ENCODE results near the gene PNPLA5.
"Not testable (repeated sequence)": the region's sequence is repeated elsewhere in the genome, so short reads cannot be mapped to it uniquely, and the experiment has no call there.

PNPLA5 gene, protein sequence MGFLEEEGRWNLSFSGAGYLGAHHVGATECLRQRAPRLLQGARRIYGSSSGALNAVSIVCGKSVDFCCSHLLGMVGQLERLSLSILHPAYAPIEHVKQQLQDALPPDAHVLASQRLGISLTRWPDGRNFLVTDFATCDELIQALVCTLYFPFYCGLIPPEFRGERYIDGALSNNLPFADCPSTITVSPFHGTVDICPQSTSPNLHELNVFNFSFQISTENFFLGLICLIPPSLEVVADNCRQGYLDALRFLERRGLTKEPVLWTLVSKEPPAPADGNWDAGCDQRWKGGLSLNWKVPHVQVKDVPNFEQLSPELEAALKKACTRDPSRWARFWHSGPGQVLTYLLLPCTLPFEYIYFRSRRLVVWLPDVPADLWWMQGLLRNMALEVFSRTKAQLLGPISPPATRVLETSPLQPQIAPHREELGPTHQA

DNA sequence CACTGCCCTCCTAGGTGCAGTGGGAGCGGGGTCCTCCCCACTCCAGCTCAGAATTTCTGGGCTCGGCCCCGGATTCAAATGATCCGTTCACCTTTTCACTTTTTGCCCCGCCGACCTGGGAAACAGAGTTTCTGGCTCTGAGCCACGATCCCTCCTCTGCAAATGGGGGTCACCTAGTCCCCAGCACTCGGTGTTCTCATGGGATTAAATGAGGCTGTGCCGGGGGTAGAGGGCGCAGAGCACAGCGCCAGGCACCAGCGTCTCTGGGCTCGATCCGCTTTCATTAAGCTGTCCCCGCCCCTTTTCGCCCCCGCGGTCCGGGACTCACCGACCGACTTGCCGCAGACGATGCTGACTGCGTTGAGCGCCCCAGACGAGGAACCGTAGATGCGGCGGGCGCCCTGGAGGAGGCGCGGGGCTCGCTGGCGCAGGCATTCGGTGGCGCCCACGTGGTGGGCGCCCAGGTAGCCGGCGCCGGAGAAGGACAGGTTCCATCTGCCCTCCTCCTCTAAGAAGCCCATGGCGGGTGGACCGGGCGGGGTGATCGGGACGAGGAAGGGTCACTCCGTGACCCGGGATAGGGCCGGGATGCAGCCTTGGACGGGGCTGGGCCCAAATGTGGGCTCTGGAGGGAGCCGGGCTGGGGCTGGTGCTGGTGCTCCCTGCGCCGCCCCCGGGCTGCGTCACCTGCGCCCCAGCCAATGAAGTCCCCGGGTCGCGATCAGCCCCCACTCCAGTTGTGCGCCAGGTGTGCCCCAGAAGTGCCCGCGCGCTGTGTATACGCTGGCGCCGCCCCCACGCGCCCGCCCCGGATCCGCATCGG, at the start of gene PNPLA5:
Gene PNPLA5 (minus strand): TSS at position 654 of the 823 bp plus-strand sequence. CDS start 133 bp downstream, at position 521.
- DNase-seq (ENCODE audit: low read depth in 1 of 2, low spot score in 1 of 2) = no peak

DNA sequence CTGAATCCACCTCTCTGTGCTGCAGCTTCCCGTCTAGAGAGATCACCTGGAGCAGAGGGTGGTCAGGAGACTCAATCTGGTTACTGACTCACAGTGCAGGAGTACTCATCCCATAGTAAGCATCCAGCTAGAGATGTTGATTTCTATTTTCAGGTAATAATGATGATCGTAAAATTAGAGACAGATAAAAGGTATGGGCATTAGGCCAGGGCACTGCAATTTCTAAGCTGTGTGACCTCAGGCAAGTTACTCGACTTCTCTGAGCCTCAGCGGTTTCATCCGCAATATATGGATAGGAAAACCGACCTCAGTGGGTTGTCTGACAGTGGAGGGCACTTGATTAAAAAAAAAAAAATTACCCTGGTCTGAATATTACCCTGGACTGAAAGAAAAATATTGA, 49.6 kb upstream of the PNPLA5 start:
- DNase-seq (ENCODE audit: low read depth in 1 of 2, low spot score in 1 of 2) = no peak

DNA sequence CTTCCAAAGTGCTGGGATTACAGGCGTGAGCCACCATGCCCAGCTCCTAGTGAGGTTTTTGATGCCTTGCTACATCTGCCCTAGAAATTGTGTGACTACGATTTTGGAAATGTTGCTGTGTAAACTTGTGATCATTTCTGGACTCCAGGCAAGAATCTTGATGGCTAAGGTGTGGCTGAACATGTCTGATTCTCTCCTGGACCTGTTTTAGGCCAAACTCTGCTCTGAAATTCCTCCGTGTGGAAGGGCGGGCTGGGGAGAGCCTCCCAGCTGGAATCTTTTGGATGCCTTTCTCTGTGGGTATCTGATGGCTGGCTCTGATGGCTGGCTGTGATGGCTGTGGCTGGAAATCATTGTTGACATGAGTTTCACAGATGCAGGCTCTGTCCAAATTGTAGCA, 40.0 kb upstream of the PNPLA5 start:
- DNase-seq (ENCODE audit: low read depth in 1 of 2, low spot score in 1 of 2) = no peak

DNA sequence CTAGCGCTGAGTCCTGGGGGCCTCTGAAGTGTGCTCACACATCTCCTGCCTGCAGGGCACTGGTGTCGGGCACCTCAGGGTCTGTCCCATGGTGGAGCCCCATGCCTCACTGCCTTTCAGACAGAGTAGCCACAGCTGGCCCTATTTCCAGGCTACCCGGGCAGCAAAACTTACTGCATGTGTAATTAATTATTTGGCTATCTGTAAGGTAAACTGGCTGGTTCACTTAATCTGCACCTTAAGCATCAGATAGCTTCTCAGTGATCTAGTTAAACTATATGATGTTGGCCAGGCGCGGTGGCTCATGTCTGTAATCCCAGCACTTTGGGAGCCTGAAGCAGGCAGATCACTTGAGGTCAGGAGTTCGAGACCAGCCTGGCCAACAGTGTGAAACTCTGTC, 37.1 kb upstream of the PNPLA5 start:
- DNase-seq (ENCODE audit: low read depth in 1 of 2, low spot score in 1 of 2) = no peak

DNA sequence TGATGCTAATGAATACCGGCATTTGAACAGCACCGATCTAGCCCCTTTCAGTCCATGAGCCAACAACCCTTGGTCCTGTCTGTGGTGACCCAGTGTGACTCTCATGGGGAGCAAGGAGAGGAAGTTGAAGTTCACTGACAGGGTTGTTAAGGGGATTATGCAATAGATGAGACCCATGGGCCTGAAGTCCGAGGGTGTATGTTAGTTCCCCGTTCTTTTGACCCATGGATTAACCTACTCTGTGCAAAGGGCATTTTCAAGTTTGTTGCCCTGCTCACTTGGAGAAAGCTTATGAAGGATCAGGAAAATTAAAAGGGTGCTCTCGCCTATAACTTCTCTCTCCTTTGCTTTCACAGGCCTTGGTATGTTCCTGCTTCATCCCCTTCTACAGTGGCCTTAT, 36.7 kb upstream of the PNPLA5 start:
- no peak for DNase-seq (ENCODE audit: low read depth in 1 of 2, low spot score in 1 of 2)

DNA sequence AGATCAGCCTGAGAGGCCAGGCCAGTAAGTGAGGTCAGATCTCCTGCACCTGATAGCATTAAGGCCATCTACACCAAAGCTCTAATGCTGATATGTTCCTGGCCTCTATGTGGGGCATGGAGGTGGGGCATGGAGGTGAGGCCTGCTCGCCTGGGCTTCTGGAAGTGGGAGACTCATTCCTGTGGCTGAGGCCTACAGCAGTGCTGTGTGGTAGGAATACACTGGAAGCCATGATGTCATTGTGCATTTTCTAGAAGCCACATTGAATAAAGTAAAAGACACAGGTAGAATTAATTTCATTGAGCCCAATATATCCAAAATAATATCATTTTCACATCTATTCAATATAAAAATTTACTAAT, 34.5 kb upstream of the PNPLA5 start:
- no peak for DNase-seq (ENCODE audit: low read depth in 1 of 2, low spot score in 1 of 2)

DNA sequence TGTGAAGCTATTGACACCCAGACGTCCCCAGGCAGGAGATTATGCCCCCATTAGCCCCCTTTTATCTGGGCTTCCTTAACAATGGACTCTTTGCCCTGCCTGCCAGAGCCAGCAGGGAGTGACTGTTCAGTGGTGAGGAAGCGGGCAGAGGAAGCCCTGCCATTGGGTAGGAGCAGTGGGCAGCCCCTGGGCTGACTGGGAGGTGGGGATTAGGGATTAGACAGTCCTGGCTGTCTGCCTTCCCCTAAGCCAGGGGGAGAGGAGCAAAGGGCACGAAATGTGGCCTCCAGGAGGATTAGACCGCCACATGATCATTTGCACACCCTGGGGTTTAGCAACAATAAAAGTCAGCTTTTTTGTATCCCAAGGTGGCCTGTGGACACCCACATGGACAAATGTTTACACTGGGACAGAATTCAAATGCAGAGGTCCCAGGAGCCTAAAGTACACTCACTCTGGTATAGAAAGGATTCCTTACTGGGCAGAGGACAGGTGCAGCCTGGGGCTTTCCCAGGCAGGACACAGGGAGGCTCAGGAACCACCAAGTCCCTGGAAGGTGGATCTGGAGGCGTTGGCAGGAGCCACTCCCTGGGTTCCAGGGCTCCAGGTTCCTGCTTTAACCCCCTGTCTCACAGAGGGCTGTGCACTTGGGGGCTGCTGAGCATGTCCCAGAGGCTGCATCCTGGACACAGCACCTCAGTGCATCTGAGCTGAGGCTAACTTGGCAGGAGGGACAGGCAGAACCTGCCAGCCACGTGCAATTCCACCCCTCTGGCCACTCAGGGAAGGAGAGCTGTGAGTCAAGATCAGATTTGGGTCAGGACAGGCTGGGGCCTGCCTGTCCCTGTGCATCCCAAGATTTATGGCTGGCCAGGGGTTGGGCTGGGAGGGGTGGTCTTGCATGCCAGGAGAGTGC, 33.9 kb upstream of the PNPLA5 start:
- DNase-seq (ENCODE audit: low read depth in 1 of 2, low spot score in 1 of 2) = no peak

DNA sequence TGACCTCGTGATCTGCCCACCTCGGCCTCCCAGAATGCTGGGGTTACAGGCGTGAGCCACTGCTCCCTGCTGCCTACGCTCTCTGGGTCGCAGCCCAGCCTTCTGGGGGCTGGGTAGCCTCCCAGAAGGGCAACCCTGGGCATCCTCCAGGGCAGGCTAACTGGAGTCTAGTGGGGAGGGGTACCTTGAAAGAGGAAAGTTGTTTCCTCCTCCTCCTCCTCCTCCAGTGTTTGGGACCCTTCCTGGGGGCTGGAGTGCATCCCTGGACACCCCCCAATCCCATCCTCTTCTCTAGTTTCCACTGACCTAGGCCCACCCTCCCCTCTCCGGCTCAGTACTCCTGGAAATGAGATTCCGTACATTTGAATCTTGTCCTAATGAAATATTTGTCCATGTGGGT, 33.1 kb upstream of the PNPLA5 start:
- no peak for DNase-seq (ENCODE audit: low read depth in 1 of 2, low spot score in 1 of 2)

DNA sequence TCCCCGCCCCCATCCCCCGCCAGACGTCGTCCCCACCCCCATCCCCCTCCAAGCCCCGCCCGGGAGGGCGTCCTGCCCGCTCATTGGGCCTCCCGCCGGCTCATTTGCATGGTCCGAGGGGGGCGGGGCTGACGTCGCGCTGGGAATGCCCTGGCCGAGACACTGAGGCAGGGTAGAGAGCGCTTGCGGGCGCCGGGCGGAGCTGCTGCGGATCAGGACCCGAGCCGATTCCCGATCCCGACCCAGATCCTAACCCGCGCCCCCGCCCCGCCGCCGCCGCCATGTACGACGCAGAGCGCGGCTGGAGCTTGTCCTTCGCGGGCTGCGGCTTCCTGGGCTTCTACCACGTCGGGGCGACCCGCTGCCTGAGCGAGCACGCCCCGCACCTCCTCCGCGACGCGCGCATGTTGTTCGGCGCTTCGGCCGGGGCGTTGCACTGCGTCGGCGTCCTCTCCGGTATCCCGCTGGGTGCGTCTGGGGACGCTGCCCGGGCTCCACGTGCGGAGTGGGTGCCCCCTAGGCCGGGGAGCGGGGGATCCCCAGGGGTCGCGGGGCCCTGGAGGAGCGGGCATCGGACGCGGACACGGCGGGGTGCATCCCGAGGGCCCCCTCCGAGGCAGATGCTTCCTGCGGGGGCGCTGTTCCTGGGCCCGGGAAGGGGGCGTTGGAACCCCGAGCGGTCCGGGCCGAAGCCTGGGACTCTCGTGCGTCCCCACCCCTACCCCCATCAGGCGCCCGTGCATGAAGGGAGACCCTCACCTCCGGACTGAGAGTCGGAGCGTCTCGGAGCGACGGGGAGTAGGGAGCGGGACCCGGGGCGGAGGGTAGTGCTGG, 32.0 kb upstream of the PNPLA5 start, which contains the start of gene PNPLA3:
Gene PNPLA3 (plus strand): TSS at position 175 of the 834 bp plus-strand sequence. CDS start 107 bp downstream, at position 282.
- DNase-seq (ENCODE audit: low read depth in 1 of 2, low spot score in 1 of 2) = peak; percentile 43 to 64

DNA sequence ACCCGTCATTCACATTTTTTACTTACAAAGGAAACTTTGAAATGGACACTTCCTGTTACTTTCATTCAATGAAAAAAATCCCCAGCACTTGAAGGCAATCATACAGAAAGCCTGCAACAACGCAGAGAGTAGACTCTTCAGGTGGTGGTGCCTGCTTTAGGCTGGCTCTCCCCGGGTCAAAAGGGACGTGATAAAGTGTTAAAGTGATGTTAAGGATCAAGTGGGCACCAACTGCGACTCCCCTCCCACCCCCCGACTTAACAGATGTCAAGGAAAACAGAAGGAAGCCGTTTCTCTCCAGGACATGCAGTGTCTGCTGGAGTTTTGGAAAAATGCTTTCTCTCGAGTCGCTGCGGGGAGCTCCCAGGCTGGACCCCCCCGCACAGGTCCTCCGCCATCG, 31.4 kb upstream of the PNPLA5 start:
- no peak for DNase-seq (ENCODE audit: low read depth in 1 of 2, low spot score in 1 of 2)

DNA sequence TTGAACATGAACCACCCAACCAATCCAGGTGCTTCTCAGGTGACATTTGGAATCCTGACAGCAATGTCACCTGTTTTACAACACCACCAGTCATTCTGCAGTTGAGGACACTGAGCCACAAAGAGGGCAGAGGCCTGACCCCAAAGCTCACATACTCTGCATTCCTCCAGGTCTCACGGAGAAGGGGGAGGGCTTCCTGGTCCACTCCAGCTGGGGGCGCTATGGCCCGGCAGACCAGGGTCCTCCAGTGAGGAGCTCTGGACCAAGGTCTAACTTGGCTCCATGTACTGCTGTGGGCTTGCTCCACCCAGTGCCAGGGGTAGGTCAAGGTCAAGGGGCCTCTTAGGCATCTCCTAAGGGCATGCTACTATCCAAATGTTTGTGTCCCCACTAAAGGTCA, 30.3 kb upstream of the PNPLA5 start:
- DNase-seq (ENCODE audit: low read depth in 1 of 2, low spot score in 1 of 2) = no peak

DNA sequence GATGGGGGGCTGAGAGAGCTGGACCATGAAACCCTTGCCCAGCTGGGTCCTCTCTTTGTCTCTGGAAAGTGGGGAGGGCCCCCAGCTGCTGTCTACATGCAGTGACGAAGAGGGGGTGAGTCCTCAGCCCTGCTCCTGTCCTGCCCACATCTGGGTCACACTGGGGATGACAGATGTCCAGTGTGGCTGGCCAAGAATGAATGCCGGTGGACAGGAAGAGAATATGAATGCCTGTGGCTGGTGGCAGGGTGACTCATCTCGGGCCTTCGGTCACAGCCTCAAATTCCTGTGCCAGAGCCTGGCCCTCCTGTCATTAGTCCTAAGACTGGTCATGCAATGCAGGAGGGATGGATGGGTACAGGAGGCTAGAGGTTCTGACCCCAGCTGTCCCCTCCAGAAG, 29.6 kb upstream of the PNPLA5 start:
- no peak for DNase-seq (ENCODE audit: low read depth in 1 of 2, low spot score in 1 of 2)

DNA sequence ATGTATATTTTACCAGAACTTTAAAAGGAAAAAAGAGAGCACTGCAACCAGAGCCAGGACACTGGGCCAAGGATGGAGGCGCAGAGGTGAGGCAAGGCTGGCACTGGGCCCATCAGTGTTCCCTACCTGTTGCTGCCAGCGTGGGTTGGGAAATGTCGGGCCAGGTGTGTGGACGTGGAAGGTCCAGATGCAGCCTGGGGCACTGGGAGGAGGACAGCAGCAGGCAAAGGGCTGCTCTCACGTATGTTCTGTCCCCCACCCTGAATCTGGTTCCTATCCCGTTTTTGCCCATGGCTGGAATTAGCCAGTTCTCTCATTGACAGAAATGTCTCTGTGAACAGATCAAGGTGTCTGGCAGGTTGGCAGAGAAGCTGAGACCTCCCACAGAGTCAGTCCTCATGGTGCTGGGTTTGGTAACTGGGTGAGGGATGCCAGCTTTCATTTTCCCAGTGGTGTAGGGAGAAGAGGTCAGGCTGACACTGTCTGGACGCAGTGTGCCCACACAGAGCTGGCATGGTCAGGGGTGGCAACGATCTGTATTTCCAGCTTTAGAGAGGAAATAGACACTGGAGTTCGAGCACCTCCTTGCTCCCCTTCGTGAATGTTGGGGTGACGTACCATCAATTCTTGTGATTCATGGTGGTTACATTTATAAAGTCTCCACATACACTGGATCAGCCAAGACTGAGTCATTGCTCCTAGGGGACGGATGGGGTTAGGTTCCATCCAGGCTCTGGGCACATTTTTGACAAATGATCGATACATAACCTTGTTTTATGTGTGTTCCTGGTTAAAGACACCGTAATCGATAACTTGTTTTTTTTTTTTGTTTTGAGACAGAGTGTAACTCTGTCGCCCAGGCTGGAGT, 27.5 kb upstream of the PNPLA5 start:
- no peak for DNase-seq (ENCODE audit: low read depth in 1 of 2, low spot score in 1 of 2)

DNA sequence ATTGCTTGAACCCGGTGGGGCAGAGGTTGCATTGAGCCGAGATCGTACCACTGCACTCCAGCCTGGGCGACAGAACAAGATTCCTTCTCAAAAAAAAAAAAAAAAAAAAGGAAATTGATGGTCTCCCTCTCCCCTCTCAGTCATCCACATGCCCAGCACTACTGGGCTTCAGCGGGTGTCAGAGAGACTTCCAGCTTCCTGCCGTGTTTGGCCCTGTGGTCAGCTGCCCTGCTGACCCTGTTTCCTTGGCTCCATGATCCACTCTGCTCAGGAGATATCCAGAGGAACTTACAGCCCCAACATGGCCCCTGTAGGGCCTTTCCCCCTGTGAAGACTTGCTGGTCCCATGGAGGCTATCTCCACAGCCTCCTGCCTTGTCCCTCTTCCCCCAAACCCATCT, 25.7 kb upstream of the PNPLA5 start:
- DNase-seq (ENCODE audit: low read depth in 1 of 2, low spot score in 1 of 2) = no peak

DNA sequence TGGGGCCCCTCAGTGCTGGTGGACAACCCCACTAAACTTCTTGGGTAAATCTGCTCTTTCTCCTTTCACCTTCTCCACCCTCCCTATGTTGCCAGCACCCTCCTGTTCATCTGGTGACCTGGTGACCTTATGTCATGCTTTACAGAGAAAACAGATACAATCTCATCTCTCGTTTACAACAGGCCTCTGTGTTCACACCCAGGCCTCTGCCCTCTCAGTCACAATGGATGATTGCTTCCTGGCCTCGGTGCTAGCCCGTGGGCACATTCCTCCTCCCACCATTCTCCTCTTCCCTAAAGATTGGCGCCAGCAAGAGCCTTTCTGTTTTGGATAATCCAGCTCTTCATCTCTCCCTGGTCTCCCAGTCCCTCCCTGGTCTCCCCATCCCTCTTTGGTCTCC, 19.5 kb upstream of the PNPLA5 start:
- no peak for DNase-seq (ENCODE audit: low read depth in 1 of 2, low spot score in 1 of 2)

DNA sequence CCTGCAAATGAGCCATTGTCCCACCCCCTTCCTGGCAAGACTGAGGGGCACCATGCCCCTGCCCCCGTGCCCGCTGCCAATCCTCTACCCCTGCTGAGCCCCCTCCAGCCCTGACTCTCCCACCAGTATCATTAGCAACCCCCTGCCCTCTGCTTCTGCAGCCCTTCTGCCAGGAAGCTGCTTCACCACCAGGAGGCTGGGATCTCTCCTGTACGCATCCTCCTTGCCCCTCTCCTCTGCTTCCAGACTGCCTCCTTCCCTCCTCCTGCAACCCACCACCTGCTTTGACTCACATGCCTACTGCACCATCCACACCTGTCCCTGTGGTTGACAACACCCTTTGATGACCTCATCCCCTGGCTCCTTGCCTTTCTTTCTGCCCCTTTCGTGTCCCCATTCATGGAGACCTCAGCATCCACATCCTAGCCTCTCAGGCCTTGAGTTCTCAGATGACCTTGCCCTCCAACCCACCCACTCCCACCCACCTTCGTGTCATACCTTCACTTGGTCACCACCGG, 18.4 kb upstream of the PNPLA5 start:
- DNase-seq (ENCODE audit: low read depth in 1 of 2, low spot score in 1 of 2) = no peak

DNA sequence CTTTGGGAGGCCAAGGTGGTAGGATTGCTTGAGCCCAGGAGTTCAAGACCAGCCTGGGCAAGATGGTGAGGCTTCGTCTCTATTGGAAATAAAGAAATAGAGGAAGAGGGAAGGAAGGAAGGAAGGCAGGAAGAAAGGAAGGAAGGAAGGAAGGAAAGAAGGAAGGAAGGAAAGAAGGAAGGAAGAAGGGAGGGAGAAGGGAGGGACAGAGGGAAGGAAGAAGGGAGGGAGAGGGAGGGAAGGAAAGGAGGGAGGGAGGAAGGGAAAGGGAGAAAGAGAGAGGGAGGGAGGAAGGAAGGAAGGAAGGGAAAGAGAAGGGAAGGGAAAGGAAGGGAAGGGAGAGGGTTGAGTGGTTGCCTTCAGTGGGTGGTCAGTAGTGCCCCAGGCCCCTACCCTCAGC, 17.9 kb upstream of the PNPLA5 start:
- no peak for DNase-seq (ENCODE audit: low read depth in 1 of 2, low spot score in 1 of 2)

DNA sequence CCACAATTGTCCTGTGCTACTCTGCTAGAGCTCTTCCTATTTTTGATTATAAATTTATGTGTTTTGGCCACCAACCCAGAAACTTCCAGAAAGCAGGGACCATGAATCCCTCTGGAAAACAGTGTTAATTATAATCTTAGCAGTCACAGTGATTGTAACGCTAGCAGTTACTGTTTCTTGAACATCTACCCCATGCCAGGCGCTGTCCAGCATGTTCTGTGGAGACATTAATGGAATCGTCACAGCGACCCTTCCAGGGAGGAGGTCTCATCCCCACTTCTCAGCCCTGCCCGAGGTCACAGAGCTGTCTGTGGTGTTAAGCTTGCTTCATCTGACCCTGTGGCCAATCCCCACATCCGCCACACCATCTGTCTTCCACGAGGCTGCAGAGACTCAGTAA, 13.9 kb upstream of the PNPLA5 start:
- no peak for DNase-seq (ENCODE audit: low read depth in 1 of 2, low spot score in 1 of 2)

DNA sequence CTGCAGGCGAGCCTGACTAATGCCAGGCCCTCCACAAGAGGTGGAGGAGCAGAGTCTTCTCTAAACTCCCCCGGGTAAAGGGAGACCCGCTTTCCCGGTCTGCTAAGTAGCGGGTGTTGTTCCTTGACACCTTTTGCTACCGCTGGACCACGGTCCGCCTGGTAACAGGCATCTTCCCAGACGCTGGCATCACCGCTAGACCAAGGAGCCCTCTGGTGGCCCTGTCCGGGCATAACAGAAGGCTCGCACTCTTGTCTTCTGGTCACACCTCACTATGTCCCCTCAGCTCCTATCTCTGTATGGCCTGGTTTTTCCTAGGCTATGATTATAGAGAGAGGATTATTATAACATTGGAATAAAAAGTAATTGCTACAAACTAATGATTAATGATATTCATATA, 12.6 kb upstream of the PNPLA5 start:
- not testable (repeated sequence) for DNase-seq (ENCODE audit: low read depth in 1 of 2, low spot score in 1 of 2)

All from activated T-helper 1 cell treated with anti-CD3 and anti-CD28 coated beads, Interleukin-2, amount 50 U/mL, for 16 hours (primary cell).